Keratinocyte (primary cell): Measurements from ENCODE around the gene CSRP1. TPM values are rescaled to one million over a fixed set of nuclear protein-coding genes. Genes with fewer than 3 reads are reported as not detected.

ENCODE experiments used
- DNase-seq: peaks from one replicate; pipeline ENCODE4 v3.0.0-alpha.2; 2011; ENCODE audit warnings: low read depth, missing footprints, low spot score
- FAIRE-seq: peaks from 2 replicates; lab custom pipeline; 2011; peaks lifted over from hg19 to GRCh38; lab: Jason Lieb, UNC
- H2AFZ ChIP-seq: 2 replicates; pipeline ENCODE4 v1.6.0; 2012; ENCODE audit warnings: low read length, control low read depth, inconsistent platforms; ENCODE audit not compliant: control insufficient read depth
- H3K27ac ChIP-seq: 2 replicates; pipeline ENCODE4 v1.5.1; 2011; ENCODE audit warnings: low read length; ENCODE audit not compliant: control insufficient read depth, insufficient read depth
- H3K27me3 ChIP-seq: 3 replicates; pipeline ENCODE4 v1.6.0; 2011; ENCODE audit warnings: low read length; ENCODE audit not compliant: control insufficient read depth, insufficient read depth; ENCODE audit errors: extremely low read depth
- H3K36me3 ChIP-seq, 2 experiments: 2 replicates in 1 of 2; 3 replicates in 1 of 2; pipeline ENCODE4 v1.5.1; 2011; ENCODE audit warnings: low read length in 2 of 2, mild to moderate bottlenecking in 1 of 2; ENCODE audit not compliant: control insufficient read depth in 2 of 2, insufficient read depth in 2 of 2; ENCODE audit errors: extremely low read depth in 1 of 2
- H3K4me1 ChIP-seq: 3 replicates; pipeline ENCODE4 v1.5.1; 2011; ENCODE audit warnings: low read length; ENCODE audit not compliant: control insufficient read depth, insufficient read depth; ENCODE audit errors: extremely low read depth
- H3K4me2 ChIP-seq: 3 replicates; pipeline ENCODE4 v1.6.0; 2011; ENCODE audit warnings: low read depth, low read length; ENCODE audit not compliant: control insufficient read depth, insufficient read depth; ENCODE audit errors: extremely low read depth
- H3K4me3 ChIP-seq, 3 experiments: fragments of 200-600 bp in 1 of 3; sonication (generic) in 1 of 3; 2 replicates in 2 of 3; 3 replicates in 1 of 3; pipeline ENCODE4 v1.5.1; 2011 to 2016; ENCODE audit warnings: low read length in 3 of 3, mild to moderate bottlenecking in 3 of 3, control low read depth in 2 of 3, inconsistent platforms in 1 of 3, low read depth in 1 of 3, mixed read lengths in 1 of 3, mixed run types in 1 of 3, moderate library complexity in 1 of 3; ENCODE audit not compliant: control insufficient read depth in 2 of 3, insufficient read depth in 2 of 3; ENCODE audit errors: extremely low read depth in 1 of 3
- H3K79me2 ChIP-seq: 2 replicates; pipeline ENCODE4 v1.6.0; 2012; ENCODE audit warnings: low read length; ENCODE audit not compliant: control insufficient read depth, insufficient read depth
- H3K9ac ChIP-seq: 3 replicates; pipeline ENCODE4 v1.6.0; 2011; ENCODE audit warnings: low read length; ENCODE audit not compliant: control insufficient read depth, insufficient read depth; ENCODE audit errors: extremely low read depth
- H3K9me1 ChIP-seq: 3 replicates; pipeline ENCODE4 v1.6.0; 2011; ENCODE audit warnings: low read length; ENCODE audit not compliant: control insufficient read depth, insufficient read depth; ENCODE audit errors: extremely low read depth
- H3K9me3 ChIP-seq: 2 replicates; pipeline ENCODE4 v1.5.1; 2012; ENCODE audit warnings: low read depth, low read length; ENCODE audit not compliant: control insufficient read depth
- H4K20me1 ChIP-seq: 3 replicates; pipeline ENCODE4 v1.6.0; 2011; ENCODE audit warnings: low read length; ENCODE audit not compliant: control insufficient read depth, insufficient read depth; ENCODE audit errors: extremely low read depth
- EZH2 ChIP-seq: IDR thresholded peaks from one replicate; pipeline ENCODE4 v1.6.1; 2012; ENCODE audit warnings: inconsistent platforms, mild to moderate bottlenecking, low read length, moderate library complexity
- dilution Hi-C: fragments of 300-500 bp; cut with MboI; formaldehyde crosslinking; loops from one replicate; pipeline ENCODE4 v1.7.0; 2020; ENCODE audit warnings: low sequenced_read_pairs; ENCODE audit not compliant: extremely low pct_ligation_motif_present
- polyA plus RNA-seq, 5 experiments: library from polyadenylated mRNA; depleted of rRNA in 3 of 5; stranded (reverse) in 3 of 5; stranded (forward) in 1 of 5; unstranded in 1 of 5; fragments of >200 nt; gene quantifications; 1 replicate in 1 of 5; 2 replicates in 3 of 5; 3 replicates in 1 of 5; pipeline versions ENCODE4 v1.2.1 to v1.2.3, GENCODE V29; 2011 to 2012; ENCODE audit warnings: missing spikeins in 2 of 5, low read depth in 1 of 5, low replicate concordance in 1 of 5
- TF ChIP-seq, protein P1 (sequence below), 3 experiments: IDR thresholded peaks in 1 of 3; conservative IDR thresholded peaks in 1 of 3; optimal IDR thresholded peaks in 1 of 3; 2 replicates in 2 of 3; 3 replicates in 1 of 3; pipeline versions ENCODE3 to v1.5.1; 2011; ENCODE audit warnings: low read length in 3 of 3, mild to moderate bottlenecking in 3 of 3, moderate library complexity in 2 of 3, control low read depth in 1 of 3, inconsistent platforms in 1 of 3; ENCODE audit not compliant: insufficient read depth in 2 of 3; ENCODE audit errors: extremely low read depth in 1 of 3

Gene CSRP1
- polyA plus RNA-seq, 1 donor (not counting 4 experiments of a cell fraction or from before 2014, with no cell fraction given): 168 TPM

DNA sequence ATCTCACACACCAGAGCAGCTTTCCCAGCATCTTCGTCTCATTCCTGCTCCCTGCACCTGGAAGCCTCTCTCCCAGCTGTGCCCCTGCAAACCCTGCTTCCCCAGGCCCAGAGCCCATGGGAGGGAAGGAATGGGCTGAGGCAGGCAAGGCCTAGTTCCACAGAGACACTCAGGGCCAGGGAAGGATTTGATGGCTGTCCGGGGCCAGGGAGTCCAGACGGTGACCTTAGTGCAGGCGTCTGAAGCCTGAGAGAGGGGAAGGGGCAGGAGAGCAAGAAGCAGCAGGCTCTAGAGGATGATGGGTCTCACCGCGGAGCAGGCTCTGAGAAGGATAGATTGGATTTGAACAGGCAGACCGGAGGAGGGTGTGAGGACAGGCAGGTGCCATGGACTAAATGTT lies 63.2 kb downstream of the CSRP1 start:
- FAIRE-seq (no peak), DNase-seq (no peak)
- H3K36me3 ChIP-seq: no peaks in the 10 kb centered on the region
- no peaks in the 10 kb centered on the region for H3K9me1 ChIP-seq
- H3K4me2 ChIP-seq: no peak overlapping the region
- H3K9ac ChIP-seq: no peak overlapping the region
- TF ChIP-seq, protein P1, sequence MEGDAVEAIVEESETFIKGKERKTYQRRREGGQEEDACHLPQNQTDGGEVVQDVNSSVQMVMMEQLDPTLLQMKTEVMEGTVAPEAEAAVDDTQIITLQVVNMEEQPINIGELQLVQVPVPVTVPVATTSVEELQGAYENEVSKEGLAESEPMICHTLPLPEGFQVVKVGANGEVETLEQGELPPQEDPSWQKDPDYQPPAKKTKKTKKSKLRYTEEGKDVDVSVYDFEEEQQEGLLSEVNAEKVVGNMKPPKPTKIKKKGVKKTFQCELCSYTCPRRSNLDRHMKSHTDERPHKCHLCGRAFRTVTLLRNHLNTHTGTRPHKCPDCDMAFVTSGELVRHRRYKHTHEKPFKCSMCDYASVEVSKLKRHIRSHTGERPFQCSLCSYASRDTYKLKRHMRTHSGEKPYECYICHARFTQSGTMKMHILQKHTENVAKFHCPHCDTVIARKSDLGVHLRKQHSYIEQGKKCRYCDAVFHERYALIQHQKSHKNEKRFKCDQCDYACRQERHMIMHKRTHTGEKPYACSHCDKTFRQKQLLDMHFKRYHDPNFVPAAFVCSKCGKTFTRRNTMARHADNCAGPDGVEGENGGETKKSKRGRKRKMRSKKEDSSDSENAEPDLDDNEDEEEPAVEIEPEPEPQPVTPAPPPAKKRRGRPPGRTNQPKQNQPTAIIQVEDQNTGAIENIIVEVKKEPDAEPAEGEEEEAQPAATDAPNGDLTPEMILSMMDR (optimal IDR thresholded peaks at IDR 0.05 in 1 of 3, IDR thresholded peaks at IDR 0.05 in 1 of 3, conservative IDR thresholded peaks at IDR 0.05 in 1 of 3; ENCODE audit: extremely low read depth in 1 of 3, insufficient read depth in 2 of 3, low read length in 3 of 3): no peak
- no peak for TF ChIP-seq EZH2
- no peaks in the 10 kb centered on the region for H4K20me1 ChIP-seq
- H3K4me1 ChIP-seq: peaks cover 14% of the 10 kb centered on the region
- H3K27ac ChIP-seq: no peak overlapping the region
- dilution Hi-C loops: no loop called here
- no peaks in the 10 kb centered on the region for H3K79me2 ChIP-seq
- H2AFZ ChIP-seq: no peak overlapping the region
- no peaks in the 10 kb centered on the region for H3K9me3 ChIP-seq
- no peak overlapping the region for H3K4me3 ChIP-seq
- no peaks in the 10 kb centered on the region for H3K27me3 ChIP-seq

DNA sequence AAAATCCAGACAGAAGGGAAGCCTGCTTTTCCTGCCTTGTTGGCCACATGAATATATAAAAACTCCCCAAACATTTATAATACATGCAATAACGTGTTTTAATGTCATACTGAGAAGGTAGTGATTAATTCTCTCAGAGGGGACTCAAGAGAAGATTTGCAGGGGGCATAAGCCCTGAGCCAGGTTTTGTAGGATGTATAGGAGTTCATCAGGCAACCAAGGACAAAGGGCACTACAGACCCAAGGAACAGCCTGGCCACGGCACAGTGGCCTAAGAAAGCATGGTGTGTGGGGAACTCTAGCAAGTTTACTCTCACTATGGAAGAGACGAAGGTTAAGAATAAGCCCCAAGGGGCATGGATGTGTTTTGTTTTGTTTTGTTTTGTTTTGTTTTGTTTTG lies 70.0 kb downstream of the CSRP1 start:
- Histone ChIP-seq H3K27me3 (no peaks in the 10 kb centered on the region), H3K4me2 (no peak overlapping the region)

More for the DNA sequence above, 70.0 kb downstream of the CSRP1 start:
- Histone ChIP-seq H4K20me1 (no peaks in the 10 kb centered on the region), H3K36me3 (no peaks in the 10 kb centered on the region), H3K9ac (no peak overlapping the region), H3K9me1 (no peaks in the 10 kb centered on the region), H3K27ac (no peak overlapping the region), H3K4me1 (peaks cover 8% of the 10 kb centered on the region), H3K4me3 (no peak overlapping the region), H3K9me3 (no peaks in the 10 kb centered on the region), H3K79me2 (no peaks in the 10 kb centered on the region), H2AFZ (no peak overlapping the region)
- DNase-seq (no peak), FAIRE-seq (no peak)
- dilution Hi-C loops: no loop called here
- no peak for TF ChIP-seq EZH2
- TF ChIP-seq, protein P1 (optimal IDR thresholded peaks at IDR 0.05 in 1 of 3, IDR thresholded peaks at IDR 0.05 in 1 of 3, conservative IDR thresholded peaks at IDR 0.05 in 1 of 3; ENCODE audit: extremely low read depth in 1 of 3, insufficient read depth in 2 of 3, low read length in 3 of 3): no peak
